Measurements from ENCODE around the gene MGMT.

GRCh38 chr10:129809431-129809830, 342.4 kb downstream of the MGMT start:
- TF ChIP-seq CTCF (IDR thresholded peaks at IDR 0.05) = no peak
- TF ChIP-seq POLR2A (IDR thresholded peaks at IDR 0.05) = no peak
- TF ChIP-seq POLR2AphosphoS5 (IDR thresholded peaks at IDR 0.05) = no peak
